MM.1S (cell line): ENCODE results near the gene OPALIN.

Experiments used
- CTCF ChIP-seq: fragments of 300-600 bp; sonication (generic); IDR thresholded peaks from 2 replicates; pipeline ENCODE4 v1.5.1; 2016; ENCODE audit warnings: antibody characterized with exemption, low read length, mixed read lengths
- EZH2 ChIP-seq: fragments of 300-600 bp; sonication (generic); optimal IDR thresholded peaks from 2 replicates; pipeline ENCODE3; 2017; ENCODE audit warnings: low read depth, mild to moderate bottlenecking, antibody characterized with exemption, low read length, mixed read lengths
- EZH2phosphoT487 ChIP-seq: fragments of 300-600 bp; sonication (generic); IDR thresholded peaks from 2 replicates; pipeline ENCODE4 v1.6.1; 2018; ENCODE audit warnings: antibody characterized with exemption, low read length

- TF ChIP-seq CTCF = no peak
- TF ChIP-seq EZH2 = no peak
- TF ChIP-seq EZH2phosphoT487 = no peak
Measured at GRCh38 chr10:96389785-96390184, 31.0 kb upstream of the OPALIN start.
